Measurements from ENCODE around the gene ADAMTS8.
A peak's percentile ranks its signal among the peaks of the same experiment; 100 is the strongest.

The ADAMTS8 gene

DNA sequence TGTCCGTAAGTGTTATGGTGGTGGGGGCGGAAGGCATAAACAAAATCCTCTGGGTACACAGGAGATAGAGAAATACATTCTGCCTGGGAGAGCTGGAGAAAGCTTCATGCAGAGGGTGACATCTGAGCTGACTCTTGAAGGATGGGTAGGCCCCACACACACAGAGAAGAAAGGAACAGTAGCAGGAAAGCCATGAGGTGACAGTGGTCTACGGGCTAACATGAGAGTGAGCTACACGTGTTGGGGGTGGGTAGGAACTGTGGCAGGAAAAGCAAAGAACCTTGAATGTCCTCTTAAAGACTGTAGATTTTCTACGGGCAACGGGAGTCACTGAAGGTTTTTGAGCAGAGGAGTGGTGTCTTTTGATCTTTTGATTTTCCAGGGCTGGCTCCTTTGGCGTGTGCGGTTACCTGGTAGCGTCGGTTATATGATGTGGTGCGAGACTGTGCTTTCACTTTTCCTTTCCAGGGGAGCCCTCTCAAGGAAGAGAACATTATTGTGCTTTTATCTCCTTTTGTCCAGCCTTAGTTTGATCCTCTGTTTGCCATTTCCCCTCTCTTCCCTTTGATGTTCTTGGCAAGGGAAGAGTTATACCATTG lies 39.7 kb downstream of the ADAMTS8 start:
- Histone ChIP-seq H2BK15ac (replicated peaks; ENCODE audit: low read depth) (no peak overlapping the region), H3K27me3 (ENCODE audit: insufficient read depth, low read length, poor library complexity) (no peaks in the 10 kb centered on the region), H3K18ac (ENCODE audit: low read length) (no peak overlapping the region), H2BK120ac (ENCODE audit: low read depth, low read length) (no peak overlapping the region), H3K79me2 (ENCODE audit: control insufficient read depth, insufficient read depth, low read length) (no peaks in the 10 kb centered on the region), H4K5ac (ENCODE audit: low read length) (no peak overlapping the region), H3K4me3 (ENCODE audit: low read length) (no peak overlapping the region), H3K4me2 (ENCODE audit: low read length) (no peak overlapping the region), H3K4ac (ENCODE audit: low read depth, low read length) (no peak overlapping the region), H4K8ac (ENCODE audit: low read depth, low read length) (no peak overlapping the region), H3K56ac (ENCODE audit: low read length) (no peak overlapping the region), H3K9ac (ENCODE audit: low read length) (no peak overlapping the region), H3K27ac (ENCODE audit: low read depth, low read length) (no peak overlapping the region), H3K79me1 (ENCODE audit: low read length) (no peaks in the 10 kb centered on the region), H3K4me1 (ENCODE audit: control insufficient read depth, low read depth, low read length) (peaks cover under 1% of the 10 kb centered on the region), H2AK5ac (ENCODE audit: low read length) (no peak overlapping the region), H2BK5ac (ENCODE audit: low read length) (no peak overlapping the region), H3K36me3 (ENCODE audit: control insufficient read depth, insufficient read depth, low read length) (no peaks in the 10 kb centered on the region), H3K23ac (ENCODE audit: low read length) (no peak overlapping the region)
- WGBS (ENCODE audit: extremely low coverage, insufficient coverage, low lambda C conversion rate), result no CpG with 5 or more reads among the region's 11 CpGs
- no peak for DNase-seq

DNA sequence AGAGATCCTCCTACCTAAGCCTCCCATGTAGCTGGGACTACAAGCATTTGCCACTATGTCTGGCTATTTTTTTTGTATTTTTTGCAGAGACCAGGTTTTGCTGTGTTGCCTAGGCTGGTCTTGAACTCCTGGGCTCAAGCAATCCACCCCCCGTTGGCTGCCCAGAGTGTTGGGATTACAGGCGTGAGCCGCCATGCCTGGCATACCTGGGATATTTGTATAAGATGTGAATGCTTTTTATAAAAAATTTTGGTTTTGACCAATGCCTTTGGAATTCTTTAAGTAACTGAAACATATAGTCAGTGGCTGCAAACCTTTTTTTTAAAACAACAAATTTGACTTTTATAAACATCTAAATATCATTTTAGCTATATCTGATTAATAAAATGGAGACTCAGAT lies 42.4 kb downstream of the ADAMTS8 start:
- Histone ChIP-seq H4K8ac (ENCODE audit: low read depth, low read length) (no peak overlapping the region), H3K18ac (ENCODE audit: low read length) (no peak overlapping the region), H3K9ac (ENCODE audit: low read length) (no peak overlapping the region), H3K4me2 (ENCODE audit: low read length) (no peak overlapping the region), H3K79me2 (ENCODE audit: control insufficient read depth, insufficient read depth, low read length) (no peaks in the 10 kb centered on the region), H3K4me3 (ENCODE audit: low read length) (no peak overlapping the region), H3K56ac (ENCODE audit: low read length) (no peak overlapping the region), H3K4ac (ENCODE audit: low read depth, low read length) (no peak overlapping the region), H2BK5ac (ENCODE audit: low read length) (no peak overlapping the region), H3K23ac (ENCODE audit: low read length) (no peak overlapping the region), H2BK120ac (ENCODE audit: low read depth, low read length) (no peak overlapping the region), H2AK5ac (ENCODE audit: low read length) (no peak overlapping the region), H3K4me1 (ENCODE audit: control insufficient read depth, low read depth, low read length) (peaks cover 8% of the 10 kb centered on the region), H2BK15ac (replicated peaks; ENCODE audit: low read depth) (no peak overlapping the region), H3K36me3 (ENCODE audit: control insufficient read depth, insufficient read depth, low read length) (no peaks in the 10 kb centered on the region), H3K27ac (ENCODE audit: low read depth, low read length) (no peak overlapping the region), H3K79me1 (ENCODE audit: low read length) (no peaks in the 10 kb centered on the region), H4K5ac (ENCODE audit: low read length) (no peak overlapping the region), H3K27me3 (ENCODE audit: insufficient read depth, low read length, poor library complexity) (no peaks in the 10 kb centered on the region)
- no peak for DNase-seq
- WGBS (ENCODE audit: extremely low coverage, insufficient coverage, low lambda C conversion rate), result no CpG with 5 or more reads among the region's 3 CpGs

GRCh38 chr11:130383344-130384211 lies 44.8 kb downstream of the ADAMTS8 start:
- peak; percentile 59 for DNase-seq
- no peak overlapping the region for H3K9ac ChIP-seq (ENCODE audit: low read length)
- WGBS (ENCODE audit: extremely low coverage, insufficient coverage, low lambda C conversion rate), result no CpG with 5 or more reads among the region's 10 CpGs

GRCh38 chr11:130381317-130381716 lies 47.1 kb downstream of the ADAMTS8 start:
- H2BK15ac ChIP-seq (replicated peaks; ENCODE audit: low read depth), result no peak overlapping the region
- WGBS (ENCODE audit: extremely low coverage, insufficient coverage, low lambda C conversion rate), result no CpG with 5 or more reads among the region's 7 CpGs
- no peaks in the 10 kb centered on the region for H3K79me1 ChIP-seq (ENCODE audit: low read length)
- no peak overlapping the region for H3K27ac ChIP-seq (ENCODE audit: low read depth, low read length)
- H3K4ac ChIP-seq (ENCODE audit: low read depth, low read length), result no peak overlapping the region
- H3K4me3 ChIP-seq (ENCODE audit: low read length), result no peak overlapping the region
- H3K4me1 ChIP-seq (ENCODE audit: control insufficient read depth, low read depth, low read length), result peaks cover 11% of the 10 kb centered on the region
- H3K56ac ChIP-seq (ENCODE audit: low read length), result peak overlapping the region; percentile 38
- H3K4me2 ChIP-seq (ENCODE audit: low read length), result no peak overlapping the region
- no peaks in the 10 kb centered on the region for H3K27me3 ChIP-seq (ENCODE audit: insufficient read depth, low read length, poor library complexity)
- H3K79me2 ChIP-seq (ENCODE audit: control insufficient read depth, insufficient read depth, low read length), result no peaks in the 10 kb centered on the region
- no peak overlapping the region for H4K8ac ChIP-seq (ENCODE audit: low read depth, low read length)
- H2BK5ac ChIP-seq (ENCODE audit: low read length), result peak overlapping the region; percentile 64
- no peak overlapping the region for H3K23ac ChIP-seq (ENCODE audit: low read length)
- peak overlapping the region; percentile 4 for H3K18ac ChIP-seq (ENCODE audit: low read length)
- peak; percentile 77 for DNase-seq
- no peak overlapping the region for H3K9ac ChIP-seq (ENCODE audit: low read length)
- H4K5ac ChIP-seq (ENCODE audit: low read length), result no peak overlapping the region
- H3K36me3 ChIP-seq (ENCODE audit: control insufficient read depth, insufficient read depth, low read length), result no peaks in the 10 kb centered on the region
- H2AK5ac ChIP-seq (ENCODE audit: low read length), result no peak overlapping the region
- no peak overlapping the region for H2BK120ac ChIP-seq (ENCODE audit: low read depth, low read length)

More at GRCh38 chr11:130383344-130384211, 44.8 kb downstream of the ADAMTS8 start:
- Histone ChIP-seq H3K79me2 (ENCODE audit: control insufficient read depth, insufficient read depth, low read length) (no peaks in the 10 kb centered on the region), H3K4me2 (ENCODE audit: low read length) (no peak overlapping the region), H2BK120ac (ENCODE audit: low read depth, low read length) (no peak overlapping the region), H3K23ac (ENCODE audit: low read length) (no peak overlapping the region), H3K27ac (ENCODE audit: low read depth, low read length) (no peak overlapping the region), H3K4me1 (ENCODE audit: control insufficient read depth, low read depth, low read length) (peaks cover 11% of the 10 kb centered on the region), H3K56ac (ENCODE audit: low read length) (peak overlapping the region; percentile 25), H3K4me3 (ENCODE audit: low read length) (no peak overlapping the region), H4K8ac (ENCODE audit: low read depth, low read length) (no peak overlapping the region), H3K36me3 (ENCODE audit: control insufficient read depth, insufficient read depth, low read length) (no peaks in the 10 kb centered on the region), H3K4ac (ENCODE audit: low read depth, low read length) (no peak overlapping the region), H3K18ac (ENCODE audit: low read length) (peak overlapping the region; percentile 11), H2BK15ac (replicated peaks; ENCODE audit: low read depth) (no peak overlapping the region), H4K5ac (ENCODE audit: low read length) (no peak overlapping the region), H2AK5ac (ENCODE audit: low read length) (no peak overlapping the region), H3K27me3 (ENCODE audit: insufficient read depth, low read length, poor library complexity) (no peaks in the 10 kb centered on the region), H2BK5ac (ENCODE audit: low read length) (no peak overlapping the region), H3K79me1 (ENCODE audit: low read length) (no peaks in the 10 kb centered on the region)

GRCh38 chr11:130380778-130381177 lies 47.6 kb downstream of the ADAMTS8 start:
- Histone ChIP-seq H3K27me3 (ENCODE audit: insufficient read depth, low read length, poor library complexity) (no peaks in the 10 kb centered on the region), H2AK5ac (ENCODE audit: low read length) (no peak overlapping the region), H3K27ac (ENCODE audit: low read depth, low read length) (no peak overlapping the region), H3K4me2 (ENCODE audit: low read length) (no peak overlapping the region), H3K36me3 (ENCODE audit: control insufficient read depth, insufficient read depth, low read length) (no peaks in the 10 kb centered on the region), H2BK5ac (ENCODE audit: low read length) (peak overlapping the region; percentile 14), H3K4me1 (ENCODE audit: control insufficient read depth, low read depth, low read length) (peaks cover 11% of the 10 kb centered on the region), H2BK120ac (ENCODE audit: low read depth, low read length) (no peak overlapping the region), H3K4ac (ENCODE audit: low read depth, low read length) (no peak overlapping the region), H3K9ac (ENCODE audit: low read length) (no peak overlapping the region), H4K8ac (ENCODE audit: low read depth, low read length) (no peak overlapping the region), H3K56ac (ENCODE audit: low read length) (peak overlapping the region; percentile 36), H4K5ac (ENCODE audit: low read length) (no peak overlapping the region), H3K79me2 (ENCODE audit: control insufficient read depth, insufficient read depth, low read length) (no peaks in the 10 kb centered on the region), H2BK15ac (replicated peaks; ENCODE audit: low read depth) (no peak overlapping the region), H3K4me3 (ENCODE audit: low read length) (no peak overlapping the region), H3K18ac (ENCODE audit: low read length) (peak overlapping the region; percentile 5), H3K79me1 (ENCODE audit: low read length) (no peaks in the 10 kb centered on the region), H3K23ac (ENCODE audit: low read length) (no peak overlapping the region)
- DNase-seq, result no peak
- WGBS (ENCODE audit: extremely low coverage, insufficient coverage, low lambda C conversion rate), result no CpG with 5 or more reads among the region's 5 CpGs

All from mesendoderm (in vitro differentiated cells).